ENCODE measurements around the gene RAB6B.
A peak's percentile ranks its signal among the peaks of the same experiment; 100 is the strongest.

The RAB6B gene

GRCh38 chr3:133894353-133895207 is 1.1 kb downstream of the RAB6B start:
- H3K4me3 ChIP-seq (ENCODE audit: low read depth in 1 of 5, low read length in 5 of 5) = peak overlapping the region; percentile 50 to 86 (median 68)
- H3K4me1 ChIP-seq (ENCODE audit: control insufficient read depth in 5 of 5, insufficient read depth in 5 of 5, low read length in 5 of 5) = peaks cover 0 to 24% (median 23%) of the 10 kb centered on the region in 5 donors
- H3K27me3 ChIP-seq (ENCODE audit: control insufficient read depth in 5 of 5, insufficient read depth in 4 of 5, low read length in 5 of 5) = peaks cover 0 to 7% (median 0%) of the 10 kb centered on the region in 5 donors
- H3K9ac ChIP-seq (ENCODE audit: low read length in 5 of 5) = peak overlapping the region in 1 of 5 donors; percentile 26
- no peak overlapping the region for H3K27ac ChIP-seq (ENCODE audit: low read depth, low read length)
- H3K9me3 ChIP-seq (ENCODE audit: control insufficient read depth in 5 of 5, low read length in 5 of 5) = no peaks in the 10 kb centered on the region
- H3K36me3 ChIP-seq (ENCODE audit: control insufficient read depth in 5 of 5, insufficient read depth in 5 of 5, low read length in 5 of 5) = no peaks in the 10 kb centered on the region

- no peak overlapping the region for H3K4me3 ChIP-seq (ENCODE audit: low read depth in 1 of 5, low read length in 5 of 5)
- H3K4me1 ChIP-seq (ENCODE audit: control insufficient read depth in 5 of 5, insufficient read depth in 5 of 5, low read length in 5 of 5) = peaks cover 0 to 24% (median 23%) of the 10 kb centered on the region in 5 donors
- H3K27ac ChIP-seq (ENCODE audit: low read depth, low read length) = no peak overlapping the region
- H3K36me3 ChIP-seq (ENCODE audit: control insufficient read depth in 5 of 5, insufficient read depth in 5 of 5, low read length in 5 of 5) = no peaks in the 10 kb centered on the region
- peaks cover 0 to 7% (median 0%) of the 10 kb centered on the region in 5 donors for H3K27me3 ChIP-seq (ENCODE audit: control insufficient read depth in 5 of 5, insufficient read depth in 4 of 5, low read length in 5 of 5)
- H3K9me3 ChIP-seq (ENCODE audit: control insufficient read depth in 5 of 5, low read length in 5 of 5) = no peaks in the 10 kb centered on the region
- no peak overlapping the region for H3K9ac ChIP-seq (ENCODE audit: low read length in 5 of 5)
Measured at GRCh38 chr3:133893683-133894352, 1.9 kb downstream of the RAB6B start.

GRCh38 chr3:133892541-133893231 is 3.0 kb downstream of the RAB6B start:
- no peak overlapping the region for H3K27ac ChIP-seq (ENCODE audit: low read depth, low read length)
- H3K9me3 ChIP-seq (ENCODE audit: control insufficient read depth in 5 of 5, low read length in 5 of 5) = no peaks in the 10 kb centered on the region
- no peak overlapping the region for H3K4me3 ChIP-seq (ENCODE audit: low read depth in 1 of 5, low read length in 5 of 5)
- no peaks in the 10 kb centered on the region for H3K36me3 ChIP-seq (ENCODE audit: control insufficient read depth in 5 of 5, insufficient read depth in 5 of 5, low read length in 5 of 5)
- H3K9ac ChIP-seq (ENCODE audit: low read length in 5 of 5) = no peak overlapping the region
- H3K27me3 ChIP-seq (ENCODE audit: control insufficient read depth in 5 of 5, insufficient read depth in 4 of 5, low read length in 5 of 5) = peaks cover 0 to 7% (median 0%) of the 10 kb centered on the region in 5 donors
- peaks cover 0 to 27% (median 23%) of the 10 kb centered on the region in 5 donors for H3K4me1 ChIP-seq (ENCODE audit: control insufficient read depth in 5 of 5, insufficient read depth in 5 of 5, low read length in 5 of 5)

- H3K9me3 ChIP-seq (ENCODE audit: control insufficient read depth in 5 of 5, low read length in 5 of 5) = no peaks in the 10 kb centered on the region
- H3K4me1 ChIP-seq (ENCODE audit: control insufficient read depth in 5 of 5, insufficient read depth in 5 of 5, low read length in 5 of 5) = peaks cover 0 to 27% (median 23%) of the 10 kb centered on the region in 5 donors
- H3K4me3 ChIP-seq (ENCODE audit: low read depth in 1 of 5, low read length in 5 of 5) = no peak overlapping the region
- H3K36me3 ChIP-seq (ENCODE audit: control insufficient read depth in 5 of 5, insufficient read depth in 5 of 5, low read length in 5 of 5) = no peaks in the 10 kb centered on the region
- H3K27me3 ChIP-seq (ENCODE audit: control insufficient read depth in 5 of 5, insufficient read depth in 4 of 5, low read length in 5 of 5) = peaks cover 0 to 7% (median 0%) of the 10 kb centered on the region in 5 donors
- H3K27ac ChIP-seq (ENCODE audit: low read depth, low read length) = no peak overlapping the region
- no peak overlapping the region for H3K9ac ChIP-seq (ENCODE audit: low read length in 5 of 5)
Measured at GRCh38 chr3:133891662-133892378, 3.9 kb downstream of the RAB6B start.

DNA sequence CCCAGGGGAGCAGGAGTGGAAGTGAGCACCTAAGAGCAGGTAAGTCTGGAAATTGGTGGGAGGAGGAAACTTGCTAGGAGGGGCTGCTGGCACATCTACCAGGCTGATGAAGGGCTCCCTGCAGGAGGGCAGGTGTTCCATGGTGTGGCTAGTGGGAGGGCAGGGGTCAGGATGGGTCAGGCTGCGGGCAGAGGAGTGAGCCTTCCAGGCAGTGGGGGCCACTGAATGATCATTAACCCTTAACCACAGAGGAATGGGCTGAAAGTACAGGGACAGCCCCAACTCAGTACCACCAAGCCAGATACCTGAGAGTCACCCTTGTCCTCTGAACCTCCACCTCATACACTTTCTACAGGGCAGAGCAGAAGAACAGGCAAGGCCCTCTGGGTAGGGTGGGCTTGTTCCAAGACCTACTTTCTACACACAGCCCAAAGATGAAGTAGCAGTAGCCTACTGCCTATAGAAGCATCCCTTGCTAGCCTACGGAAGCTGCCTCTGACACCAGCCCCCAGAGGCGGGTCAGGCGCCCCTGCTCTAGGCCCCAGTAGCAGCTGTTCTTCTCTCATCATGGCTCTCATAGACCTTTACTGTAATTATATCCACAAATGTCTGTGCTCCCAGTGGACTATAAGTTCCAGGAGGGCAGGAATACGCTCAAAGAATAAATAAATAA is 4.6 kb downstream of the RAB6B start:
- no peaks in the 10 kb centered on the region for H3K9me3 ChIP-seq (ENCODE audit: control insufficient read depth in 5 of 5, low read length in 5 of 5)
- peaks cover 0 to 3% (median 0%) of the 10 kb centered on the region in 5 donors for H3K27me3 ChIP-seq (ENCODE audit: control insufficient read depth in 5 of 5, insufficient read depth in 4 of 5, low read length in 5 of 5)
- no peak overlapping the region for H3K27ac ChIP-seq (ENCODE audit: low read depth, low read length)
- no peak overlapping the region for H3K9ac ChIP-seq (ENCODE audit: low read length in 5 of 5)
- H3K4me3 ChIP-seq (ENCODE audit: low read depth in 1 of 5, low read length in 5 of 5) = no peak overlapping the region
- H3K4me1 ChIP-seq (ENCODE audit: control insufficient read depth in 5 of 5, insufficient read depth in 5 of 5, low read length in 5 of 5) = peaks cover 0 to 22% (median 17%) of the 10 kb centered on the region in 5 donors
- H3K36me3 ChIP-seq (ENCODE audit: control insufficient read depth in 5 of 5, insufficient read depth in 5 of 5, low read length in 5 of 5) = no peaks in the 10 kb centered on the region

- H3K36me3 ChIP-seq (ENCODE audit: control insufficient read depth in 5 of 5, insufficient read depth in 5 of 5, low read length in 5 of 5) = no peaks in the 10 kb centered on the region
- no peak overlapping the region for H3K27ac ChIP-seq (ENCODE audit: low read depth, low read length)
Measured at GRCh38 chr3:133890037-133890436, 5.6 kb downstream of the RAB6B start.

GRCh38 chr3:133888726-133889340 is 6.8 kb downstream of the RAB6B start:
- Histone ChIP-seq H3K4me3 (ENCODE audit: low read depth in 1 of 5, low read length in 5 of 5) (no peak overlapping the region), H3K27me3 (ENCODE audit: control insufficient read depth in 5 of 5, insufficient read depth in 4 of 5, low read length in 5 of 5) (peaks cover 0 to 3% (median 0%) of the 10 kb centered on the region in 5 donors), H3K9me3 (ENCODE audit: control insufficient read depth in 5 of 5, low read length in 5 of 5) (no peaks in the 10 kb centered on the region), H3K4me1 (ENCODE audit: control insufficient read depth in 5 of 5, insufficient read depth in 5 of 5, low read length in 5 of 5) (peaks cover 2 to 5% (median 5%) of the 10 kb centered on the region in 5 donors), H3K9ac (ENCODE audit: low read length in 5 of 5) (no peak overlapping the region), H3K27ac (ENCODE audit: low read depth, low read length) (no peak overlapping the region), H3K36me3 (ENCODE audit: control insufficient read depth in 5 of 5, insufficient read depth in 5 of 5, low read length in 5 of 5) (no peaks in the 10 kb centered on the region)

More at GRCh38 chr3:133890037-133890436, 5.6 kb downstream of the RAB6B start:
- Histone ChIP-seq H3K9me3 (ENCODE audit: control insufficient read depth in 5 of 5, low read length in 5 of 5) (no peaks in the 10 kb centered on the region), H3K9ac (ENCODE audit: low read length in 5 of 5) (no peak overlapping the region), H3K4me1 (ENCODE audit: control insufficient read depth in 5 of 5, insufficient read depth in 5 of 5, low read length in 5 of 5) (peaks cover 3 to 12% (median 8%) of the 10 kb centered on the region in 5 donors), H3K27me3 (ENCODE audit: control insufficient read depth in 5 of 5, insufficient read depth in 4 of 5, low read length in 5 of 5) (peaks cover 0 to 3% (median 0%) of the 10 kb centered on the region in 5 donors), H3K4me3 (ENCODE audit: low read depth in 1 of 5, low read length in 5 of 5) (no peak overlapping the region)

GRCh38 chr3:133887803-133888703 is 7.6 kb downstream of the RAB6B start:
- Histone ChIP-seq H3K4me1 (ENCODE audit: control insufficient read depth in 5 of 5, insufficient read depth in 5 of 5, low read length in 5 of 5) (peaks cover 4 to 13% (median 13%) of the 10 kb centered on the region in 5 donors), H3K27ac (ENCODE audit: low read depth, low read length) (no peak overlapping the region), H3K9me3 (ENCODE audit: control insufficient read depth in 5 of 5, low read length in 5 of 5) (no peaks in the 10 kb centered on the region), H3K9ac (ENCODE audit: low read length in 5 of 5) (no peak overlapping the region), H3K36me3 (ENCODE audit: control insufficient read depth in 5 of 5, insufficient read depth in 5 of 5, low read length in 5 of 5) (no peaks in the 10 kb centered on the region), H3K4me3 (ENCODE audit: low read depth in 1 of 5, low read length in 5 of 5) (no peak overlapping the region), H3K27me3 (ENCODE audit: control insufficient read depth in 5 of 5, insufficient read depth in 4 of 5, low read length in 5 of 5) (no peaks in the 10 kb centered on the region)
